Measurements from ENCODE around the gene LUC7L. TPM values are rescaled to one million over a fixed set of nuclear protein-coding genes. Genes with fewer than 3 reads are reported as not detected.

Gene LUC7L
- total RNA-seq, 2 donors from 2014 or later = 101 to 171 TPM

GRCh38 chr16:188674-189073 is 40.6 kb downstream of the LUC7L start:
- no peaks in the 10 kb centered on the region for H3K4me1 ChIP-seq (ENCODE audit: control insufficient read depth in 1 of 2, low read depth in 2 of 2)
- H3K36me3 ChIP-seq = peaks cover 59% of the 10 kb centered on the region
- no peak for DNase-seq (ENCODE audit: low spot score)
- no peak for ATAC-seq (ENCODE audit: insufficient number of reproducible peaks, low FRiP score, low read depth)
- no peak overlapping the region for H3K27ac ChIP-seq
- H3K9me3 ChIP-seq = no peaks in the 10 kb centered on the region
- H3K27me3 ChIP-seq (replicated peaks; ENCODE audit: insufficient read depth) = no peaks in the 10 kb centered on the region
- no peak overlapping the region for H3K4me3 ChIP-seq
- no peak for TF ChIP-seq CTCF (IDR thresholded peaks at IDR 0.05)

DNA sequence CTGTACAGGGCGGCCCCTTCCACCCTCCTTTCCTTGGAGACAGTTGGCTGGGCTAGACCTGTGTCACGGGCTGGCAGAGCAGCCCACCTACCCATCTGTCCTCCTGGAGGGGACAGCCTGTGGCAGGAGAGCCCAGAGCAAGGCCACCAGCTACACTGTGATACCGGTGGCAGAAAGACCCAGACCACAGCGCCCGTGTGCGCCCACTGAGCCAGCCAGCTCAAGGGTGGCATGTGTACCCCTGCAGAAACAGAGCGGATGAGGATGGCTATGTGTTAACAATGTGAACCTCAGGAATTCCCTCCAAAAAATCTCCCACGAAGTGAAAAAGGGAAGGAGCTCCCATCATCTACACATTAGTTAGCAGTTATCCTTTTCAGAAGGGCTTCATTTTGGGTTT is 41.9 kb downstream of the LUC7L start:
- no peaks in the 10 kb centered on the region for H3K9me3 ChIP-seq
- no peaks in the 10 kb centered on the region for H3K4me1 ChIP-seq (ENCODE audit: control insufficient read depth in 1 of 2, low read depth in 2 of 2)
- ATAC-seq (ENCODE audit: insufficient number of reproducible peaks, low FRiP score, low read depth) = no peak
- no peak for DNase-seq (ENCODE audit: low spot score)
- no peak overlapping the region for H3K4me3 ChIP-seq
- H3K36me3 ChIP-seq = peaks cover 46% of the 10 kb centered on the region
- H3K27me3 ChIP-seq (replicated peaks; ENCODE audit: insufficient read depth) = no peaks in the 10 kb centered on the region
- no peak for TF ChIP-seq CTCF (IDR thresholded peaks at IDR 0.05)
- no peak overlapping the region for H3K27ac ChIP-seq

GRCh38 chr16:185691-186090 is 43.6 kb downstream of the LUC7L start:
- Histone ChIP-seq H3K9me3 (no peaks in the 10 kb centered on the region), H3K36me3 (peaks cover 30% of the 10 kb centered on the region), H3K4me3 (no peak overlapping the region), H3K27me3 (replicated peaks; ENCODE audit: insufficient read depth) (no peaks in the 10 kb centered on the region), H3K27ac (no peak overlapping the region), H3K4me1 (ENCODE audit: control insufficient read depth in 1 of 2, low read depth in 2 of 2) (peaks cover 7 to 10% of the 10 kb centered on the region in 2 donors)
- DNase-seq (ENCODE audit: low spot score) (no peak), ATAC-seq (ENCODE audit: insufficient number of reproducible peaks, low FRiP score, low read depth) (no peak)
- no peak for TF ChIP-seq CTCF (IDR thresholded peaks at IDR 0.05)

DNA sequence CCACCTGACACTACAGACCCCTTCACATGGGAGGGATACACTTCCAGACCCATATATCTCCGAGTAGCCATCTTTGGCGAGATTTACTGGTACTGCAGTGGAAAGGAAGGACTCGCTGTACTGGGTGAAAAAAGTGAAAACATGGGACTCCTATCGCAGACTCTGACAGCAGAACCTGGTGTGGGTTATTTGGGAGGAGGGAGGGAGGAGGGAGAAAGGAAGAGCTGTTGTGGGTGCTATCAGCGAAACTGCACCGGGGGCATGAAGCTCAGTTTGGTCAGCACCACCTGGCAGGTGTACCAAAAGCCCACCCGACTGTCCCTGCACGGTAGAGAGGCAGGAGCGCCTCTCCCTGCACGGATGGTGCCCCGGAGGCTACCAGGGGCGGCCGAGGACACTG is 44.0 kb downstream of the LUC7L start:
- TF ChIP-seq CTCF (IDR thresholded peaks at IDR 0.05) = no peak
- Histone ChIP-seq H3K27me3 (replicated peaks; ENCODE audit: insufficient read depth) (no peaks in the 10 kb centered on the region), H3K36me3 (peaks cover 25% of the 10 kb centered on the region), H3K9me3 (no peaks in the 10 kb centered on the region), H3K4me1 (ENCODE audit: control insufficient read depth in 1 of 2, low read depth in 2 of 2) (peaks cover 12 to 15% of the 10 kb centered on the region in 2 donors), H3K27ac (no peak overlapping the region), H3K4me3 (no peak overlapping the region)
- DNase-seq (ENCODE audit: low spot score) = no peak
- no peak for ATAC-seq (ENCODE audit: insufficient number of reproducible peaks, low FRiP score, low read depth)

GRCh38 chr16:183005-183404 is 46.2 kb downstream of the LUC7L start:
- no peak for DNase-seq (ENCODE audit: low spot score)

More at GRCh38 chr16:183005-183404, 46.2 kb downstream of the LUC7L start:
- H3K9me3 ChIP-seq = no peaks in the 10 kb centered on the region
- no peak for ATAC-seq (ENCODE audit: insufficient number of reproducible peaks, low FRiP score, low read depth)
- H3K4me3 ChIP-seq = no peak overlapping the region
- H3K36me3 ChIP-seq = peaks cover 8% of the 10 kb centered on the region
- peaks cover 16% of the 10 kb centered on the region for H3K27me3 ChIP-seq (replicated peaks; ENCODE audit: insufficient read depth)
- peaks cover 14 to 17% of the 10 kb centered on the region in 2 donors for H3K4me1 ChIP-seq (ENCODE audit: control insufficient read depth in 1 of 2, low read depth in 2 of 2)
- no peak for TF ChIP-seq CTCF (IDR thresholded peaks at IDR 0.05)
- no peak overlapping the region for H3K27ac ChIP-seq

Data from thoracic aorta (tissue), 2 donors.